Ovary (tissue), 3 donors: ENCODE results near the gene AGT.

Source experiments
- CTCF ChIP-seq, 3 donors: fragments of 450-650 bp in 2 of 3; fragments of 200-600 bp in 1 of 3; IDR thresholded peaks; one replicate each; pipeline versions ENCODE4 v1.5.1 to v1.8.0; 2016 to 2022; ENCODE audit warnings: antibody characterized with exemption in 3 of 3, mild to moderate bottlenecking in 1 of 3
- POLR2A ChIP-seq: fragments of 450-650 bp; IDR thresholded peaks from one replicate; pipeline ENCODE4 v1.6.1; 2017; ENCODE audit warnings: antibody characterized with exemption, mild to moderate bottlenecking, moderate library complexity
- donor health status: DM: no; HTN: no; CAD: no.

GRCh38 chr1:230706020-230706699, 7.8 kb downstream of the AGT start:
- no peak for TF ChIP-seq POLR2A
- no peak for TF ChIP-seq CTCF (IDR thresholded peaks at IDR 0.05)
